ENCODE data around the gene E2F3. TPM values are rescaled to one million over a fixed set of nuclear protein-coding genes. Genes with fewer than 3 reads are reported as not detected.

The E2F3 gene
- 12.6 to 14.8 TPM (median 13.2 TPM) in 5 replicates for total RNA-seq (2022; extraction: Qiagen RNA extraction; ENCODE audit: low read depth)

DNA sequence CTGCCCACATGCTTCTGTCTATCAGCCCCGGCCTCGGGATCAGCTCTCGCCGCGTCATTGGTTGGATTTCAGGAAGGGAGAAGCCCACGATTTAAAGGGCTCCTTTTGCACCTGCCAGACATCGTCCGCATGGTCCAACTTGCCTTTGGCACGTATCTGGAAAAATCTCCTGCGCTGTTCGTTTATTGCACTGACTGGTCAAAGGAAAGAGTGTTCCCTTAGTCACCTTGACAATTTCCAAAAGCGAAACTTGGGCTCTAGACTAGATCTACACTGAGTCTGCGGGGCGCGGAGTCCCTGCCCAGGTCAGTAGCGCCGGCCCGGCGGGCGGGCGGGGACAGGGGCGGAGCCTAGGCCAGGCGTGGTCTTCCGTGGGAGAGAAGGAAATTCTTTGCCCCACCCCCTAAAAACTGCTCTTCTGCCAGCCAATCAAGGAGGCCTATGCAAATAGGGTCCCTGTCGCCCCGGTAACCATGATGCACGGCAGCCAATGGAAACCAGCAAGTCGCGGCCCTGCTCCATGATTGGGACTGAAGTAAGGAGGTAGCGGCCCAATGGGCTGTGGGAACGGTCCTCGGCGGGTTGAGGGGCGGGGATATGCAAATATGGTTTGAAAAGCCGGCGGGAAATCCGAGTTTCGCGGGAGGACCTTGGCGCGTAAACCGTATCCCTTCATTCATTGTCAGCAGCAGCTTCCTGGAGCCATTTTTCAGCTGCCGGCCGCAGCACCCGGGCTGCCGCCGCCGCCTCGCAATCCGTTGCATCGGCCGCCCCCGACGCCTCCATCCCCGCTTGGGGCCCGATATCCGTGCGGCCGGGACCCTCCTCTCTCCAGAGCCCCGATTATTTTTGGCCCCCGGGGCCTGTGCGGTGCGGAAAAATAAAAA lies at the start of gene E2F3:
Gene E2F3 (plus strand): TSS at position 675 of the 887 bp plus-strand sequence. CDS start 354 bp downstream, outside the sequence.

DNA sequence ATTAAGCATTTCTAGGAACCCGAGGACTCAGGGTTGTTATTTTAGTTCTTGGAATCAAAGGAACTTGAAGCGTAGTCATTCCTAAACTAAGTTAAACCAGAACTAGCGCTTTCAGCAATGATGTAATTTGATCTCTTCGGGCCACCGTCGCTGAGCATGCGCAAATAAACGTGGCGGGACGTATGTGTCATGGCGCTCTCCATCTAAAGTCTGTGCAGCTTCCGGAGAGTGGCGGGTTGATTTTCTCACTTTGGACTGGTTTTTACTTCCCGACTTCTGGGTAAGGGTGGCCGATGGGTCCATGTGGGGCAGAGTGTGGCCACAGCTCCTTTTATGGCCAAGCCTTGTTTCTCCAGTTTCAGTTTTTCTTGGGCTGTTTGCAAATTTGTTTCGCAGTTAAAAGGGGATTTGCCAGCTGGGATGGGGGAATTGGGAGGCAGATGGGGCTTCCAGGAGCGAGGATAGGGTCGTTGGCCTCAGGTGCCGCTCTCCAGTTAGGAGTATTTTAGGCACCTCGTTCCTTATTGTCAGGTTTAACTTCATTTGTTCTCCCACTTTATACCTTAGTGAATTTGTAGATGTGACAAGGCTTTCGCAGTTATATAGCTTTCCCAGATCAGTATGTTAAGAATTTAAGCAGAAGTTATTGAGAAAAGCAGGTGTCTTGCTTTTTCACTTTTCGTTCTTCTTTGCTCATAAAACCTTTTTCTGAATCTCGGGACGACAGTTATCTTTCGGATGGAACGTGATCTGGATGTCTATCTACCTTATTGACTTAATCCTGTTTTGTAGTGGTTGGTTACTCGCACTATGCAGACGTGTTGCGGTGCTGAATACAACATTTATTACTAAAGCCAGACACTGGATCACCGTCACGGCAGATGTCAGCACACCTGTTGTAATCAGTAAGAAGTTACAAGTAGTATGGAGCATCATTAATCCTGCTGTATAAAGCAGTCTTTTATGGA lies 132.9 kb downstream of the E2F3 start, which contains the start of gene CDKAL1:
Gene CDKAL1 (plus strand): TSS at position 163 of the 968 bp plus-strand sequence. CDS start 11,894 bp downstream, outside the sequence.

Other genes with a start within 250 kb of the E2F3 start
- 2.5 to 3.2 TPM (median 3.0 TPM) in 5 replicates for gene MBOAT1, start 189.4 kb upstream of the E2F3 start, total RNA-seq (2022; extraction: Qiagen RNA extraction; ENCODE audit: low read depth)
- gene CDKAL1, start 132.6 kb downstream of the E2F3 start, total RNA-seq (2022; extraction: Qiagen RNA extraction; ENCODE audit: low read depth), result 3.2 to 4.0 TPM (median 3.4 TPM) in 5 replicates

Data from A549 treated with CpdA at 1 μM for 4 hours (cell line).